ENCODE results near the gene KYAT1. TPM values are rescaled to one million over a fixed set of nuclear protein-coding genes. Genes with fewer than 3 reads are reported as not detected.

The KYAT1 gene
- total and polyA plus RNA-seq, 2 of the 13 experiments (the other 11 are each of a cell fraction or from before 2014, with no cell fraction given), result 9.2 to 46.5 TPM

GRCh38 chr9:128863647-128864046, 18.1 kb downstream of the KYAT1 start (continued):
- no peak for TF ChIP-seq ZBTB43 (CRISPR knock-in tag; conservative IDR thresholded peaks at IDR 0.05)
- no peak for TF ChIP-seq ZNF260 (CRISPR knock-in tag; IDR thresholded peaks at IDR 0.05; ENCODE audit: borderline replicate concordance, low read depth)
- no peak for TF ChIP-seq CBX1 (IDR thresholded peaks at IDR 0.05; ENCODE audit: low read depth)
- no peak for TF ChIP-seq ZNF468 (CRISPR knock-in tag; IDR thresholded peaks at IDR 0.05)
- TF ChIP-seq KLF9 (CRISPR knock-in tag; IDR thresholded peaks at IDR 0.05; ENCODE audit: low read depth), result no peak
- TF ChIP-seq ZNF432 (CRISPR knock-in tag; IDR thresholded peaks at IDR 0.05; ENCODE audit: borderline replicate concordance), result no peak
- no peak for TF ChIP-seq ZNF337 (CRISPR knock-in tag; IDR thresholded peaks at IDR 0.05; ENCODE audit: borderline replicate concordance, low read depth)
- TF ChIP-seq ZBTB10 (CRISPR knock-in tag; IDR thresholded peaks at IDR 0.05; ENCODE audit: borderline replicate concordance), result no peak
- TF ChIP-seq, protein P1, sequence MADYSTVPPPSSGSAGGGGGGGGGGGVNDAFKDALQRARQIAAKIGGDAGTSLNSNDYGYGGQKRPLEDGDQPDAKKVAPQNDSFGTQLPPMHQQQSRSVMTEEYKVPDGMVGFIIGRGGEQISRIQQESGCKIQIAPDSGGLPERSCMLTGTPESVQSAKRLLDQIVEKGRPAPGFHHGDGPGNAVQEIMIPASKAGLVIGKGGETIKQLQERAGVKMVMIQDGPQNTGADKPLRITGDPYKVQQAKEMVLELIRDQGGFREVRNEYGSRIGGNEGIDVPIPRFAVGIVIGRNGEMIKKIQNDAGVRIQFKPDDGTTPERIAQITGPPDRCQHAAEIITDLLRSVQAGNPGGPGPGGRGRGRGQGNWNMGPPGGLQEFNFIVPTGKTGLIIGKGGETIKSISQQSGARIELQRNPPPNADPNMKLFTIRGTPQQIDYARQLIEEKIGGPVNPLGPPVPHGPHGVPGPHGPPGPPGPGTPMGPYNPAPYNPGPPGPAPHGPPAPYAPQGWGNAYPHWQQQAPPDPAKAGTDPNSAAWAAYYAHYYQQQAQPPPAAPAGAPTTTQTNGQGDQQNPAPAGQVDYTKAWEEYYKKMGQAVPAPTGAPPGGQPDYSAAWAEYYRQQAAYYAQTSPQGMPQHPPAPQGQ (CRISPR knock-in tag; IDR thresholded peaks at IDR 0.05; ENCODE audit: borderline replicate concordance), result no peak
- TF ChIP-seq RFX3 (CRISPR knock-in tag; IDR thresholded peaks at IDR 0.05), result no peak
- TF ChIP-seq HMGA1 (CRISPR knock-in tag; conservative IDR thresholded peaks at IDR 0.05), result no peak
- 0 out of 2 replicates have a peak, but pooled peaks have one; percentile 36 for TF ChIP-seq EED (CRISPR knock-in tag; IDR thresholded peaks at IDR 0.05)
- TF ChIP-seq MAZ (IDR thresholded peaks at IDR 0.05; ENCODE audit: borderline replicate concordance, low read depth, low read length), result no peak; the same call in 1 of the 2 replicates
- peak; percentile 48; the same call in 1 of the 2 replicates for TF ChIP-seq MAZ (CRISPR knock-in tag; IDR thresholded peaks at IDR 0.05; ENCODE audit: low read depth)
- TF ChIP-seq, protein P2, sequence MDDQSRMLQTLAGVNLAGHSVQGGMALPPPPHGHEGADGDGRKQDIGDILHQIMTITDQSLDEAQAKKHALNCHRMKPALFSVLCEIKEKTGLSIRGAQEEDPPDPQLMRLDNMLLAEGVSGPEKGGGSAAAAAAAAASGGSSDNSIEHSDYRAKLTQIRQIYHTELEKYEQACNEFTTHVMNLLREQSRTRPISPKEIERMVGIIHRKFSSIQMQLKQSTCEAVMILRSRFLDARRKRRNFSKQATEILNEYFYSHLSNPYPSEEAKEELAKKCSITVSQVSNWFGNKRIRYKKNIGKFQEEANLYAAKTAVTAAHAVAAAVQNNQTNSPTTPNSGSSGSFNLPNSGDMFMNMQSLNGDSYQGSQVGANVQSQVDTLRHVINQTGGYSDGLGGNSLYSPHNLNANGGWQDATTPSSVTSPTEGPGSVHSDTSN (CRISPR knock-in tag; IDR thresholded peaks at IDR 0.05; ENCODE audit: borderline replicate concordance), result no peak
- TF ChIP-seq GATAD1 (CRISPR knock-in tag; IDR thresholded peaks at IDR 0.05), result no peak
- TF ChIP-seq SNAI1 (CRISPR knock-in tag; IDR thresholded peaks at IDR 0.05; ENCODE audit: borderline replicate concordance), result no peak
- no peak for TF ChIP-seq ELF1 (CRISPR knock-in tag; IDR thresholded peaks at IDR 0.05)
- no peak for TF ChIP-seq ZBTB49 (CRISPR knock-in tag; IDR thresholded peaks at IDR 0.05; ENCODE audit: borderline replicate concordance)
- no peak for TF ChIP-seq SIX1 (CRISPR knock-in tag; IDR thresholded peaks at IDR 0.05; ENCODE audit: borderline replicate concordance)
- no peak for TF ChIP-seq ZNF619 (CRISPR knock-in tag; IDR thresholded peaks at IDR 0.05)
